HCT116 (cell line): ENCODE data around the gene CTSV. TPM values are rescaled to one million over a fixed set of nuclear protein-coding genes. Genes with fewer than 3 reads are reported as not detected.

Experiments
- ATAC-seq: fragments of 200-7000 bp; cut with Tn5 transposase; 2 replicates; pipeline ENCODE4 v1.9.1; 2020; ENCODE audit warnings: mild to moderate bottlenecking, moderate library complexity
- BruUV-seq: library from RNA; stranded (reverse); fragments of 400-500 nt; replicated peaks from 2 replicates; lab custom pipeline; 2021; lab: Mats Ljungman, UMichigan
- CTCF ChIA-PET: fragments of 300-600 bp; sonication (Branson Sonifier 250); formaldehyde crosslinking; loops from one replicate; lab custom pipeline; 2021; ENCODE audit warnings: antibody characterized with exemption; lab: Charles Lee
- POLR2A ChIA-PET: fragments of 300-600, 350-600 bp; sonication (Branson Sonifier 250); formaldehyde crosslinking; loops from one replicate; lab custom pipeline; 2021; ENCODE audit warnings: antibody characterized with exemption; lab: Charles Lee
- RAD21 ChIA-PET, 2 experiments: fragments of 300-600 bp; sonication (Branson Sonifier 250); formaldehyde crosslinking; loops; one replicate each; lab custom pipeline; 2023; ENCODE audit warnings: low total read pairs in 2 of 2; ENCODE audit not compliant: uncharacterized antibody in 2 of 2, unreplicated experiment in 2 of 2, low non-redundant PET in 1 of 2; lab: Charles Lee
- DNase-seq: peaks from one replicate; pipeline ENCODE4 v3.0.0-alpha.2; 2010; ENCODE audit warnings: low read depth, low spot score
- H2AFZ ChIP-seq: fragments of 200-600 bp; shearing (Covaris generic), sonication (generic); 2 replicates; pipeline ENCODE4 v1.6.1; 2017; ENCODE audit warnings: low read depth, mixed run types, mixed read lengths, antibody characterized with exemption, low read length; ENCODE audit not compliant: poor library complexity, severe bottlenecking
- H3K27ac ChIP-seq: 2 replicates; pipeline ENCODE4 v1.5.1; 2012; ENCODE audit warnings: low read depth, low read length
- H3K27me3 ChIP-seq: fragments of 200-600 bp; sonication (generic); 2 replicates; pipeline ENCODE4 v1.6.1; 2016; ENCODE audit warnings: mixed run types, low read length, mixed read lengths; ENCODE audit not compliant: insufficient read depth
- H3K36me3 ChIP-seq, 2 experiments: fragments of 200-500 bp in 1 of 2; fragments of 200-600 bp in 1 of 2; sonication (Bioruptor generic) in 1 of 2; sonication (generic) in 1 of 2; 2 replicates each; pipeline versions ENCODE4 v1.5.1 to v1.6.1; 2014 to 2016; ENCODE audit warnings: low read length in 2 of 2, inconsistent platforms in 1 of 2, mixed read lengths in 1 of 2, mixed run types in 1 of 2; ENCODE audit not compliant: insufficient read depth in 2 of 2, control insufficient read depth in 1 of 2
- H3K4me1 ChIP-seq, 2 experiments: fragments of 200-600 bp in 1 of 2; sonication (generic) in 1 of 2; 2 replicates each; pipeline versions ENCODE4 v1.5.1 to v1.6.1; 2012 to 2017; ENCODE audit warnings: low read length in 2 of 2, inconsistent platforms in 1 of 2, mild to moderate bottlenecking in 1 of 2, mixed read lengths in 1 of 2, mixed run types in 1 of 2, moderate library complexity in 1 of 2; ENCODE audit not compliant: insufficient read depth in 2 of 2, control insufficient read depth in 1 of 2
- H3K4me2 ChIP-seq: fragments of 200-600 bp; sonication (generic); 2 replicates; pipeline ENCODE4 v1.6.1; 2017; ENCODE audit warnings: mixed run types, low read length, mixed read lengths
- H3K4me3 ChIP-seq, 2 experiments: fragments of 200-600 bp in 1 of 2; sonication (generic) in 1 of 2; replicated peaks in 1 of 2; 2 replicates each; pipeline ENCODE4 v1.5.1; 2011 to 2016; ENCODE audit warnings: low read length in 2 of 2, control low read depth in 1 of 2, low read depth in 1 of 2, mild to moderate bottlenecking in 1 of 2, mixed read lengths in 1 of 2, mixed run types in 1 of 2
- H3K79me2 ChIP-seq: fragments of 200-600 bp; sonication (generic); 2 replicates; pipeline ENCODE4 v1.6.1; 2017; ENCODE audit warnings: mild to moderate bottlenecking, mixed run types, low read length, moderate library complexity, mixed read lengths; ENCODE audit not compliant: insufficient read depth
- H3K9ac ChIP-seq: fragments of 200-600 bp; sonication (generic); 2 replicates; pipeline ENCODE4 v1.6.1; 2016; ENCODE audit warnings: low read length, mixed read lengths
- H3K9me2 ChIP-seq: fragments of 200-600 bp; sonication (generic), shearing (Covaris generic); 2 replicates; pipeline ENCODE4 v1.6.1; 2017; ENCODE audit warnings: mixed run types, mild to moderate bottlenecking, moderate library complexity; ENCODE audit not compliant: insufficient read depth
- H3K9me3 ChIP-seq, 2 experiments: fragments of 200-500 bp in 1 of 2; fragments of 200-600 bp in 1 of 2; sonication (Bioruptor generic) in 1 of 2; sonication (generic) in 1 of 2; 2 replicates each; pipeline ENCODE4 v1.6.1; 2014 to 2017; ENCODE audit warnings: low read length in 2 of 2, mixed read lengths in 2 of 2, inconsistent platforms in 1 of 2, low read depth in 1 of 2, mild to moderate bottlenecking in 1 of 2, mixed run types in 1 of 2, moderate library complexity in 1 of 2; ENCODE audit not compliant: control insufficient read depth in 1 of 2, insufficient read depth in 1 of 2
- H4K20me1 ChIP-seq: fragments of 200-600 bp; sonication (generic), shearing (Covaris generic); 2 replicates; pipeline ENCODE4 v1.6.1; 2017; ENCODE audit warnings: mixed run types, mild to moderate bottlenecking, moderate library complexity; ENCODE audit not compliant: insufficient read depth
- CBX3 ChIP-seq: IDR thresholded peaks from 2 replicates; pipeline ENCODE4 v1.6.1; 2012; ENCODE audit warnings: low read depth
- CEBPB ChIP-seq: IDR thresholded peaks from 2 replicates; pipeline ENCODE4 v1.6.1; 2012; ENCODE audit warnings: low read depth
- CTCF ChIP-seq, 3 experiments: fragments of 200-600 bp in 1 of 3; sonication (generic) in 1 of 3; IDR thresholded peaks in 2 of 3; conservative IDR thresholded peaks in 1 of 3; 2 replicates each; pipeline ENCODE4 v1.5.1; 2012 to 2017; ENCODE audit warnings: low read depth in 2 of 3, low read length in 2 of 3, antibody characterized with exemption in 1 of 3, borderline replicate concordance in 1 of 3, control low read depth in 1 of 3, mild to moderate bottlenecking in 1 of 3, mixed read lengths in 1 of 3, mixed run types in 1 of 3, moderate library complexity in 1 of 3; ENCODE audit not compliant: insufficient read depth in 1 of 3
- EGR1 ChIP-seq: IDR thresholded peaks from 2 replicates; pipeline ENCODE4 v1.6.1; 2012; ENCODE audit warnings: low read depth
- EZH2phosphoT487 ChIP-seq: fragments of 200-600 bp; IDR thresholded peaks from 2 replicates; pipeline ENCODE4 v1.6.1; 2018; ENCODE audit warnings: antibody characterized with exemption, borderline replicate concordance
- FOSL1 ChIP-seq: IDR thresholded peaks from 2 replicates; pipeline ENCODE4 v1.6.1; 2012; ENCODE audit warnings: low read depth
- MAX ChIP-seq: IDR thresholded peaks from 2 replicates; pipeline ENCODE4 v1.6.1; 2012
- POLR2AphosphoS5 ChIP-seq: IDR thresholded peaks from 2 replicates; pipeline ENCODE4 v1.6.1; 2011; ENCODE audit warnings: mild to moderate bottlenecking, low read depth, low read length, moderate library complexity
- RAD21 ChIP-seq: IDR thresholded peaks from 2 replicates; pipeline ENCODE4 v1.6.1; 2012; ENCODE audit warnings: low read depth, mild to moderate bottlenecking
- REST ChIP-seq: IDR thresholded peaks from 2 replicates; pipeline ENCODE4 v1.6.1; 2012; ENCODE audit warnings: low read depth
- SIN3A ChIP-seq: IDR thresholded peaks from 2 replicates; pipeline ENCODE4 v1.6.1; 2012; ENCODE audit warnings: low read depth
- ZBTB33 ChIP-seq: IDR thresholded peaks from 2 replicates; pipeline ENCODE4 v1.6.1; 2011; ENCODE audit warnings: mild to moderate bottlenecking, low read length, moderate library complexity; ENCODE audit not compliant: insufficient replicate concordance; ENCODE audit errors: extremely low read depth
- ZNF274 ChIP-seq: fragments of 200-500 bp; sonication (Bioruptor generic); IDR thresholded peaks from 2 replicates; pipeline ENCODE4 v1.6.1; 2014; ENCODE audit warnings: mild to moderate bottlenecking, low read depth, low read length, inconsistent platforms
- intact Hi-C: fragments of 100-400 bp; cut with micrococcal nuclease; formaldehyde crosslinking; loops from 2 replicates; pipeline ENCODE4 v1.10.0; 2022
- total RNA-seq: library from RNA; stranded (reverse); gene quantifications from one replicate; pipeline ENCODE4 v1.2.1, GENCODE V29; 2021; ENCODE audit not compliant: unreplicated experiment

Gene CTSV
- total RNA-seq, 1 experiment from 2014 or later, result 15.5 TPM

GRCh38 chr9:97052735-97053134, 13.8 kb upstream of the CTSV start:
- ChIA-PET CTCF (no interaction called here), RAD21 (no interaction called here), POLR2A (no interaction called here)
- H3K36me3 ChIP-seq, result no peaks in the 10 kb centered on the region
- no peak for DNase-seq
- no peak overlapping the region for H3K27ac ChIP-seq
- no peaks in the 10 kb centered on the region for H3K9me2 ChIP-seq
- no peak overlapping the region for H3K4me2 ChIP-seq
- TF ChIP-seq RAD21 (no peak), SIN3A (no peak), CTCF (IDR thresholded peaks at IDR 0.05 in 2 of 3, conservative IDR thresholded peaks at IDR 0.05 in 1 of 3; ENCODE audit: borderline replicate concordance in 1 of 3, insufficient read depth in 1 of 3, low read depth in 2 of 3, low read length in 2 of 3) (no peak), CEBPB (no peak), ZNF274 (no peak), FOSL1 (no peak), ZBTB33 (no peak), POLR2AphosphoS5 (no peak), EZH2phosphoT487 (no peak), MAX (no peak), CBX3 (no peak), REST (no peak), EGR1 (no peak)
- H3K27me3 ChIP-seq, result no peaks in the 10 kb centered on the region
- H3K4me1 ChIP-seq, result no peaks in the 10 kb centered on the region
- H3K79me2 ChIP-seq, result no peaks in the 10 kb centered on the region
- ATAC-seq, result no peak
- intact Hi-C loops, result no loop called here
- H2AFZ ChIP-seq, result no peak overlapping the region
- H3K9ac ChIP-seq, result no peak overlapping the region
- no peak overlapping the region for H3K4me3 ChIP-seq
- BruUV-seq, result no TSS peak
- H4K20me1 ChIP-seq, result no peaks in the 10 kb centered on the region
- H3K9me3 ChIP-seq, result no peaks in the 10 kb centered on the region
